GM21737 (cell line): Measurements from ENCODE around the gene KCNE4.

Source experiments
- ATAC-seq: cut with Tn5 transposase; IDR thresholded peaks from one replicate; pipeline ENCODE4 v1.9.1; 2021; ENCODE audit warnings: mild to moderate bottlenecking, moderate library complexity; ENCODE audit not compliant: unreplicated experiment

The KCNE4 gene, protein sequence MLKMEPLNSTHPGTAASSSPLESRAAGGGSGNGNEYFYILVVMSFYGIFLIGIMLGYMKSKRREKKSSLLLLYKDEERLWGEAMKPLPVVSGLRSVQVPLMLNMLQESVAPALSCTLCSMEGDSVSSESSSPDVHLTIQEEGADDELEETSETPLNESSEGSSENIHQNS

DNA sequence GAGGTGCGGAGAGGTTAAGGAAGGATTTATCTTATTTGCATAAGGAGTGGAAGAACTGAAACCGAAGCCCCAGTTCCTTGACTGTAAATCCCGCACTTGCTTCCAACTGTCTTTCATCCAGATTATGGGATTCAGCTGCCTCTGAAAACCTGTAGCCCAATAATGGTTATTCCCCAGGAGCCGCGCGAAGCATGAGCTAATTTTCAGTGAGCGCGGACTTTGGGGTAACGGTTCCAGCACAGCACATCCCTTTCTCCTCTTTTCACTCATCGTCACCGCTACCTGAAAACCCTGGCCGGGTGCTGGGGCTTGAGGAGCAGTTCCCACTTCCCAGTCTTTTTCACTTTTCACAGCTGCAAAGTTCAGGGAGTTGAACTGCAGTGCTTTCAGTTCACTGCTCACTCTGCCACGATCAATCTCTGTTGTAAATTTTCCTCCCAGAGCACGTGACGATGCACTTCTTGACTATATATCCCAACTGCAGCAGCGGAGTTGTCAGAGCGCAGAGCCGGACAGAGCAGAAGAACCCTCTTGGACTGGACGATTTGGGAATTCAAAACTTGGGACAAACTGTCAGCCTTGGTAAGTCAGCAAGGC lies at the start of gene KCNE4:
KCNE4 (plus strand) TSS at position 498 of the 597 bp plus-strand sequence. CDS start 641 bp downstream, outside the sequence.
- ATAC-seq = no peak

DNA sequence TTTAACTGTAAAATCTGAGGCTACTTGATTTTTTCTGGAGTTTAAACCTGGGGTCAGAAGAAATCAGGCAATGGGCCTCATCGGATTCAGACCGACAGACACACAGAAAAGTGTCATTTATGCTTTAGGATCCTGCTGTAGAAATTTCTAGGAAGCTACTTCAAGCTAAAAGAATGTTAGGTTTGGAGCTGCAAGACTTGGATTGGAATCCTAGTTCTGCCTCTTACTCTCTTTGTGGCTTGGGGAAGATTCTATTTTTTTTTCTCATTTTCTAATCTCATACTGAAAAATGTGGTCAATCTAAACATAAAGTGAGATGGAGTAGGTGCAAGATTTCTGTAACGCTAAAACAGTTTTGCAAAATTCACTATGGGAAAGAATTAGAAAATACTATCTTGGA lies 48.8 kb upstream of the KCNE4 start:
- ATAC-seq = no peak

DNA sequence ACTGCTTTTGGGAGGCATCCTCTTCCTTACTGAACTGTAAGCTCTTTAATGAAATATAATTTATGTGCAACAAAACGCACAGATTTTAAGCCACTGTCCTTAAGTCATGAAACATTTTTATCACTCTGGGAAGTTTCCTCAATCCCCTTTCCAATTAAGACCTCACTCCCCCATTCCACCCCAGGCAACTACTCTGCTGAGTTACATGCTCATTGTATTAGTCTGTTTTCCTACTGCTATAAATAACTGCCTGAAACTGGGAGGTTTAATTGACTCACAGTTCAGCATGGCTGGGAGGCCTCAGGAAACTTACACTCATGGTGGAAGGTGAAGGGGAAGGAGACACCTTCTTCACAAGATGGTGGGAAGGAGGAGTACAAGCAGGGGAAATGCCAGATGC lies 46.5 kb upstream of the KCNE4 start:
- no peak for ATAC-seq

DNA sequence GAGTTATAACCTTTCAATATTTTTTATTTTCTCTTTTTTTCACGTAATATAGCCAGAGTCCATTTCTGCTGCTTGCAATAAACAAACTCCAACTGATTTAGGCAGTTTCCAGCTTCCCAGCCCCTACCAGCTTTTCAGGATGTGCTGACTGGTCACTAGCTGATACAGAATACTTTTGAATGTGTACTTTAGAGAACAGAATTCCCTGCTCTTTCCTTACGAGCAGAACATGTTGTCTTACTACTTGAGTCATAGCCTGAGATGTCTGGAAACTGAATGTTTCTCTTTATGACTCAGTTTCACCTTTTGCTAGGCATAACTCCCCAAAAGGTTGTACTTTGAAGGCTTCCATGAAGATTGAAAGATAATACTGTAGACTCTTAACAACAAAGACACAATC lies 44.5 kb upstream of the KCNE4 start:
- ATAC-seq = no peak

DNA sequence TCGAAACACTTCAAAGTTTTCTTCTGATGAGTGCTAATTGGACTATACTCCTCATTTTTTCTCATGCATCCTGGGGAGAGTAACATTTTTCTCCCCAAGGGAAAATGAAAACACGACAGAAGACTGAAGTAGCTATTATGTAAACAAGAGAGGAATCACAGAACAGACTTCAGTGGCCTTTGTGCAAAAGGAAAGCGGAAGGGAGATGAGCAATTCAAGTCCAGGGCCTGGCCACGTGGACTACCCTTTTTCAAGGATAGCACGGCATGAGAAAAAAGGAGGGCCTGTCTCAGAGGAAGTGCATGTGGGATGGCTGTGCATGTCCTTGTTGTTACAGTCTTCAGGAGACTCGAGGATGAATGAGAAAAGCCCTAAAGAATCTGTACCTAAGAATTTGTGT lies 43.8 kb upstream of the KCNE4 start:
- ATAC-seq = no peak

DNA sequence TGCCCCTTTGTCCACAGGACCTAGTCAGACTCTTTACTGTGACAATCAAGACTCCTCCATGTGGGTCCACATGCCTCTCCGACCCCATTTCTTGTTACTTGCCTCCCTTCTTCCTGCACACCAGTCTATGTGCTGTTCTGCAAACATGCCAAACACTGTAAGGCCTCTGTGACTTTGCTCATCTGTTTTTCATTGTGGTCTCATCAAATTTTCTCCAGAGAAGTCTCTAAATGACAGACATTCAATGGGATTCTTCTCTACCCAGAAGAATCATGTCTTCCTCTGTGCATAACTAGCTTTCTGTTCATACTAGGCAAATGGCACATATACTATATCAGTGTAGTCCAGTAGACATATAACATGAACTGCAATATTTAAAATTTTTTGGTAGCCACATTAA lies 43.0 kb upstream of the KCNE4 start:
- ATAC-seq = no peak

DNA sequence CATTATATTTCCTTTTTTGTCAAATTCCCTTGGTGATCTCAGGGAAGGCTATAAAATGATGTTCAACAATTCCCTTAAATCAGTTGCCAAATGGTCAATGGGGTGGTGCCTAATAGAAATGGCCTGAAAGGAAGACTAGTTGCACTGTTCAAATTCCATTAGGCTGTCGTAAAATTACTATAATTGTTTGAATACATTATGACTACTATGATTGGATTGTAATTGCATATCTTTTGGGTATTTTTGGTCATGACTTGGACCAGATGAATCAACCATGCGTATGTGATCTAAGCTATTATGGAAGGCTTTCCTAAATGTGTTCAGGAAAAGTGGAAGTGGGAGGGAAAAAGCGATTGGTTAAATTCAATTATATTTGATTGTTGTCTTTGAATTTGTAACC lies 41.3 kb upstream of the KCNE4 start:
- no peak for ATAC-seq

DNA sequence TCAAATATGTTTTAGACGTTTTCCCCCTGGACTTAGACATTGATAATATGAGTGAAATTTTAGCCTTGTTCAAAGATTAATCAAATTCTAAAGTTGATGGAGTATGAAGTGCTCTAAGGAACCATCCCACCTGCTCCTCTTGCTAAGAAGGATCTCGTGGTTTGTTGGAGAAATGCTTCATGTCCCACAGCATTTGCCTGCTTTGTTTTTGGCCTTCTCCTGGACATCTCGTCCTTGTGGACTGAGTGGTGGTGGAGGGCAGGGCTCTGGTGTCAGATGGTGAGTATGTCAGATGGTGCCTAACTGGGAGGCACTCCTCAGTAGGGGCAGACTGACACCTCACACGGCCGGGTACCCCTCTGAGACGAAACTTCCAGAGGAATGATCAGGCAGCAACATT lies 39.7 kb upstream of the KCNE4 start:
- no peak for ATAC-seq

DNA sequence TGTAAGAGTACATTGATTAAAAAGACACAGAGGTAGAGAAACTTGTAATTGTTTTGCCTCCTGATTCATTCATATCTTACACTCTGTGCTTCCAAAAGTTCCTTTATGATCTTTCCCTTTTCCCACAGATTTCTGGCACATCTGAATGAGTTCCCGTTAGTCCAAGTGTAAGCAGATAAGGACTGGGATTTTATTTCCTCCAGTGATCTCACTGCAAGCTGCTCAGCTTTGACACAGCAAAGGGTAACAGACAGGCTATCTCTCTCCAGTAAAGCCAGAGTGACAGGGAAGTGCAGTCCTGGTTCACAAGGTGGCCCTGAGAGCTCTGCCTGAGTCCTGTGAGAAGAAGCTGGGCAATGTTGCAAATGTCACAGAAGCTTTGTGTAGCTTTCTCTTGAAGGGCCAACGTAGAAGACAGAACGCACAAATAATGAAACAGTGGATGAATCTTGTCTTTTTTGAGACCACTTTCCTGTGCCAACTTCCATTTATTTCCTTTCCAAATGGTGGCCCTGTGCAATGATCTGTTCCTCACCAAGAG lies 32.5 kb upstream of the KCNE4 start:
- no peak for ATAC-seq

DNA sequence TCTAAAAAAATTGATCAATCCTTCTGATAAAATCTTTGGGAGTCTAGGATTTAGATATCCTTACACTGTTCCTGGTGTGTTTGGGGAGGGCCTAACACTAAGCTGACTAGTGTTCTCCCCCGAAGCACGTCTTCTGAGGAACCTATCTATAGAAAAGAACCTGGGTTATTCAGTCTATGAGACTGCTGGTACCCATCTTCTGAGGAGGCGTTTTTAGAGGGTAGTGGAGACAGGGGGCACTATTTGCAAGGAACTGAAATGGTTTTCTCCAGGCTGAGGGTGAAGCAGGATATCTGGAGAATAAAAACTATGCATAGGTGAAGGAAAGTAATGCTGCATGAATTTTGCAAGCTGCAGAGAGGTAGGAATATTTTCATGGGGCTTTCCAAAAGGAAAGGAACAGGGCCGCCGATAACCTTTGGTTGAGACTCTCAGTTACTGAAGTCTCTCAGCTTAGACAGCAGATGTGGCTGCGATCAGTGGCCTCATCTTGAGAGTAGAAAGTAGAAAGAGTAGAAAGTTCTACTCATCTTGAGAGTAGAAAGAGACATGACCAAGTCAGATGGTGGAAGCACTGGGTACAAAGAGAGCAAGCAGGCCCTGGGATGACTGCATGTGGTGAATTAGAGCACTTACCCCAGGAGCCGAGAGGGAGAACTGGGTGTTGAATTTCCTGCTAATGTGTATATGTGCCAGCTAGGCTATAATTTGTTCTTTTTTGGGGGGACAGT lies 31.8 kb upstream of the KCNE4 start:
- ATAC-seq = no peak

DNA sequence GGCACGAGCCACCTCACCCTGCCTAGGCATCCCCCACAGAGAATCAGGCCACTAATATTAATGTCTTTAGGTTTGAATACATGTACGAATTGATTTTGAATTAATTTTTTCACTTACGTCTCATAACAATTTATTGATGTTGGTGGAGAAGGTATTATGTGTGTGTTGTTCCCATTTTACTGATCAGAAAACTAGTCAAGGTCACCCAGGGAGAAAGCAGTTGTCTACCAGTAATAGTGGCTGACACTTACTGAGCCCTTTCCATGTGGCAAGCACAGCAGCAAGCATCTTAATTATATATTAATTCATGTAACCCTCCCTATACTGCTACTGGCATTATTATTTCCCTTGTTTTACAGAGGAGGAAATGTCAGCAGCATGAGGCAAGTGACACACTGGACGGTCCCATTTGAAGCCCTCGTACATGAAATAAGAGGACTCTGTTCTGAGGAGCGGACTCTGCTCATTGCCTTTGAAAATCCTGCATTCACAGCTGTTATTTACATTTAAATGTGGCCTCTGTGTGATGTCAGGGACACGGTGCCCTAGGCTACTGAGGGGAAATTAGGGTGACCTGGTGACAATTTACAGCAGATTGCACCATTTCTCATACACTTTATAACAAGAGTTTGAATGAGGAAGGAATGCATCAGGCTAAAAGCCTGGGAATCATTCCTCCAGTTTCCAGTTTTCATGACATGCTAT lies 30.9 kb upstream of the KCNE4 start:
- no peak for ATAC-seq

DNA sequence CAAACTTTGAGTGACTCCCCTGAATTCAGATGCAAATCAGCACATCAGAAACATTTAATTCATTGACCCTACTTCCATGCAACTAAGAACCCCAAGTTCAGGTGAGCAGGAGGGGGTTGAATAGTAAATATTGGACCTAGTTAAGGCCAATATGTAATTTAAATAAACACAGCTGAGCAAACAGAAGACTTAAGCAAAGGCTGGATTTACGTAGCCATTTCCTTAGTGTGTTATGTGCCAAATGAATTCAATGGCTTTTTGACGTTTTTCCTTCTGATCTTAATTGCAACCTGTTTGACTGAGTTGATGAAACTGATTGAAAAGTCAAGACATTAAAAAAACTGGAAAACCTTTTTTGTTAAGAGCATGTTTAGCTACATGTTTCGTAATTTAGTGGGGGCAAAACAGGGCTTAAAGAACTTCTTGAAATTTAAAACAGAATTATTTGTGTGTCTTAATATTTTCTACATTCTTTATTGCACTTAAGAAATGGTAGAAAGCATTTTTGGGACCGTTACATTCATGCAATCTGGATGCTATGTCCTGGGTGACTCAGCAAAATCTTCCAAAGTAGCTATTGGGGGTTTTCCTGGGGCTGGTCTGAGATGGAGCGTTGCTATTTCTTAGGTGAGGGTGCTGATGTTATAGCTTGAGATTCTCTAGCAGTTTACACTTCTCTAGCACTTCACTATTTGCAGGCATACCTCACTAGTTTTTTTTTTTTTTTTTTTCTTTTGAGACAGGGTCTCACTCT lies 25.5 kb upstream of the KCNE4 start:
- no peak for ATAC-seq

DNA sequence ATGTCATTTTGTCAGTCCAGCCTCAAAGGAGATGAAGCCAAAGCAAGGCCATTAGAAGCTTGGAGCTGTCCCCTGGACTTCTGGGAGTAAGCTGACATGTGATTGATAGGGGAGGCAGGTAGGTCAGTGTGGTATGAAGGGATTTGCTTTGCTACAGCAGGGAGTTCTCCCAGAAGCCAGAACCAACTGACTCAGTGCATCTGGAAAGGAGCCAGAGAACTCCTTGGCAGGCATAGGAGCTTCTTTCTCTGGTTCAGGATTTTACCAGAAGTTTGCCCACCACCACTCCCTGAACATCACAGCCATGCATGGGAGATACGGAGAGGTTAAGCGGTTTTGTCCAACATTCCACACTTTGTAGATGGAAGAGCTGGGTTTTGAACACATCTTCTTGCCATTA lies 24.5 kb upstream of the KCNE4 start:
- ATAC-seq = no peak

DNA sequence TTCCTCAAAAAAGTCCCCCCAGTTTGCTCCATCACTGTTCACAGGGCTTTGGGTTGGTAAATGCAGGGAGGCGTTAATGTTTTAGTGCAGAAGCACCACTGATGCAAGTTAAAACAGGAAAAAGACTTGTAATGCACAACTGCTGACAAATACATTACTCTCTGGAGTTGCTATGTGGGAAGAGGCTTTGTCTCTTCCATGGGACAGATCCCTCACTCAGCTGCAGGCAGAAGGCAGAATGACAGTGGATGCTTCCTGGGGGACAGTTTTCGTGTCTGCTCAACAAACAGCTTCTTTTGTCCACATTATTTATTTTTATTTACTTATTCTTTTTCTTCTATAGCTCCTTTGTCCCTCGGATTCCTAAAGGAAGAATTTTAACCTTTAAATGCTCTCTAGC lies 22.7 kb upstream of the KCNE4 start:
- no peak for ATAC-seq

DNA sequence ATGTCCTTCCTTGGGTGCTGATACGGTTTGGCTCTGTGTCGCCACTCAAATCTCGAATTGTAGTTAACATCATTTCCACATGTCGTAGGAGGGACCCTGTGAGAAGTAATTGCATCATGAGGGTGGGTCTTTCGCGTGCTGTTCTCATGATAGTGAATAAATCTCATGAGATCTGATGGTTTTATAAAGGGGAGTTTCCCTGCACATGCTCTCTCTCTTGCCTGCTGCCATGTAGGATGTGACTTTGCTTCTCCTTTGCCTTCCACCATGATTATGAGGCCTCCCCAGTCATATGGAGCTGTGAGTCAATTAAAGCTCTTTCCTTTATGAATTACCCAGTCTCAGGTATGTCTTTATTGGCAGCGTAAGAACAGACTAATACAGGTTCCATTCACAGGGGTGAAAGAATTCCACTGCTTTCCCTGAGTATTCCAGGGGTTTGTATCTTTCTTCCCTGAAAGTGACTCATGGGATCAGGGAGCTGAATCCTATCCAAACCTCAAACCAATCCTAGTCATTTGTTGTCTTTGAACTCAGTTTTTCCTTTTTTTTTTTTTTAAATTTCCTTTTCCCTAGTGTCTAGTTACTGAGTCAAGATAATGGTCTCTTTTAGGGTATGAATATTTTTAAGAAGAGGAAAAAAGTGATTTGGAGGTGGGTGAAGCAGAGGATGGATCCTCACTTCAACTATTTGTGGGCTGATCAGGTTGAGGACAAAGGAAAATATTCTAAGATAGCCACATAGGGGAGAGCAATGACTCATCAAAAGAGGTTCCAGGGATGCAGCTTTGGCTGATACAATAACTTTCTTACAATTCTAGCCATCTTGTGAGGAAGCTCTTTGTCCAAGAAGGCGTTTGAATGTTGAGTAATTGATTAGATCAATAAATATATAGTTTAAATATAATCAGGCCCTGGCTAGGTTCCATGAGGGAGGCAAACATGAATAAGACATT lies 19.5 kb upstream of the KCNE4 start:
- no peak for ATAC-seq

DNA sequence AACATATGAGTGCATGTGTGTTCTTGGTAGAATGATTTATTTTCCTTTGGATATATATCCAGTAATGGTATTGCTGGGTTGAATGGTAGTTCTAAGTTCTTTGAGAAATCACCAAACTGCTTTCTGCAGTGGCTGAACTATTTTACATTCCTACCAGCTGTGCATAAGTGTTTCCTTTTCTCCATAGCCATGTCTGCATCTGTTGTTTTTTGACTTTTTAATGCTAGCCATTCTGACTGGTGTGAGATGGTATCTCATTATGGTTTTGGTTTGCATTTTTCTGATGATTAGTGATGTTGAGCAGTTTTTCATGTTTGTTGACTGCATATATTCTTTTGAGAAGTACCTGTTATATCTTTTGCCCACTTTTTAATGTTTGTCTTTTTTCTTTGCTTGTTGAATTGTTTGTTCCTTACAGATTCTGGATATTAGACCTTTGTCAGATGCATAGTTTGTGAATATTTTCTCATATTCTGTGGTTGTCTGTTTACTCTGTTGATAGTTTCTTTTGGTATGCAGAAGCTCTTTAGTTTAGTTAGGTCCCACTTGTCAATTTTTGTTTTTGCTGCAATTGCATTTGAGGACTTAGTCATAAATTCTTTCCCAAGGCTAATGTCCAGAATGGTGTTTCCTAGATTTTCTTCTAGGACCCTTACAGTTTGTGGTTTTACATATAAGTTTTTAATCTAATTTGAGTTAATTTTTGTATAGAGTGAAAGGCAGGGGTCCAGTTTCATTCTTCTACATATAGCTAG lies 17.6 kb upstream of the KCNE4 start:
- ATAC-seq = no peak

DNA sequence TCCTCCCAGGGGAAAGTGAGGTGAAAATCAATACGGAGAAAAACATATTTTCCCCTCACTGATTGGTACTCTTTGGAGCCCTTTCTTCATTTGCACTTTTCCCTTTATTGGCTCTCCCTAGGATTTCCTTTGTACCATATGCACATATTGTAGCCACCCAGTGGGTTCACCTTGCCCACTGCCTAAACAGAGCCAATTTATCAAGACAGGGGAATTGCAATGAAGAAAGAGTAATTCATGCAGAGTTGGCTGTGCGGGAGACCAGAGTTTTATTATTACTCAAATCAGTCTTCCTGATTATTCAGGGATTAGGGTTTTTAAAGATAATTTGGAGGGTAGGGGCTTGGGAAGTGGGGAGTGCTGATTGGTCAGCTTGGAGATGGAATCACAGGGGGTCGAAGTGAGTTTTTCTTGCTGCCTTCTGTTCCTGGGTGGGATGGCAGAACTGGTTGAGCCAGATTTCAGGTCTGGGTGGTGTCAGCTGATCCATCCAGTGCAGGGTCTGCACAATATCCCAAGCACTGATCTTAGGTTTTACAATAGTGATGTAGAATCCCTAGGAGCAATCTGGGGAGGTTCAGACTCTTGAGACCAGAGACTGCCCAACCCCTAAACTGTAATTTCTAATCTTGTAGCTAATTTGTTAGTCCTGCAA lies 15.1 kb upstream of the KCNE4 start:
- ATAC-seq = no peak

DNA sequence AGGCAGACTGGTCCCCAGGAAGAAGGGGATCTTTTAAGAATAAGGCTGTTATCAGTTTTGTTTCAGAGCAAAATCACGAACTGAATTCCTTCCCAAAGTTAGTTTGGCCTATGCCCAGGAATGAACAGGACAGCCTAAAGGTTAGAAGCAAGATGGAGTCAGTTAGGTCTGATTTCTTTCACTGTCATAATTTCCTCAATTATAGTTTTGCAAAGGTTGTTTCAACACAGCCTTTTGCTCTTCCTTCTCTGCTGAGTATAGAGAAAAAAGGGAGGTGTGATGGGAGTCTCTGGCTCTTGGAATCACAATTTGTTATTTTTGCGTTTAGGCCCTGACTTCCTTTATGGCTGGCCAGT lies 14.6 kb upstream of the KCNE4 start:
- ATAC-seq = no peak

DNA sequence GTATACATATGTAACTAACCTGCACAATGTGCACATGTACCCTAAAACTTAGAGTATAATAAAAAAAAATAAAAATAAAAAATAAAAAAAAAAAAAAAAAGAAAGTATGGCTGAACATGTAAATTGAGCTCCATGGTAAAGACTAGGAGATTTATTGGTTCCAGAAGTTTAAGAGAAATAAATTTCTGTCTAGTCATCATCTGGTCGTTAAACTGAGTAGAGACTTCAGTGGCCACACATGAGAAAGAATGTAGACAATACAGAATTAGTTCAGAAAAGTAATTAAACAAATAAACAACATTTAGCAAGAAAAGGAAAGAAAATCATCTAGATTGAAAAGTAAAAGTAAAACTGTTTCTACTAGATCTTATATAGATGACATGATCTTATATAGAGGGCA lies 12.4 kb upstream of the KCNE4 start:
- ATAC-seq = no peak
